ENCODE measurements around the gene SUN2.

GRCh38 chr22:38793721-38794466, 38.1 kb upstream of the SUN2 start, which contains the start of gene DNAL4:
- TF ChIP-seq RCOR1 (conservative IDR thresholded peaks at IDR 0.05; ENCODE audit: low read depth, low read length) (no peak), HDAC6 (IDR thresholded peaks at IDR 0.05; ENCODE audit: unreplicated experiment) (no peak), RFX5 (IDR thresholded peaks at IDR 0.05; ENCODE audit: low read depth, low read length) (no peak)
- TF ChIP-seq, protein P1, sequence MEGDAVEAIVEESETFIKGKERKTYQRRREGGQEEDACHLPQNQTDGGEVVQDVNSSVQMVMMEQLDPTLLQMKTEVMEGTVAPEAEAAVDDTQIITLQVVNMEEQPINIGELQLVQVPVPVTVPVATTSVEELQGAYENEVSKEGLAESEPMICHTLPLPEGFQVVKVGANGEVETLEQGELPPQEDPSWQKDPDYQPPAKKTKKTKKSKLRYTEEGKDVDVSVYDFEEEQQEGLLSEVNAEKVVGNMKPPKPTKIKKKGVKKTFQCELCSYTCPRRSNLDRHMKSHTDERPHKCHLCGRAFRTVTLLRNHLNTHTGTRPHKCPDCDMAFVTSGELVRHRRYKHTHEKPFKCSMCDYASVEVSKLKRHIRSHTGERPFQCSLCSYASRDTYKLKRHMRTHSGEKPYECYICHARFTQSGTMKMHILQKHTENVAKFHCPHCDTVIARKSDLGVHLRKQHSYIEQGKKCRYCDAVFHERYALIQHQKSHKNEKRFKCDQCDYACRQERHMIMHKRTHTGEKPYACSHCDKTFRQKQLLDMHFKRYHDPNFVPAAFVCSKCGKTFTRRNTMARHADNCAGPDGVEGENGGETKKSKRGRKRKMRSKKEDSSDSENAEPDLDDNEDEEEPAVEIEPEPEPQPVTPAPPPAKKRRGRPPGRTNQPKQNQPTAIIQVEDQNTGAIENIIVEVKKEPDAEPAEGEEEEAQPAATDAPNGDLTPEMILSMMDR (IDR thresholded peaks at IDR 0.05 in 2 of 3, conservative IDR thresholded peaks at IDR 0.05 in 1 of 3; ENCODE audit: control insufficient read depth in 2 of 3, extremely low read depth in 1 of 3, insufficient read depth in 1 of 3, low read depth in 3 of 3, low read length in 3 of 3): no peak

Data from GM12878 (cell line).